Mesenteric fat pad (tissue), 1 donor: ENCODE data around the gene PKD2L2. TPM values are rescaled to one million over a fixed set of nuclear protein-coding genes. Genes with fewer than 3 reads are reported as not detected.
"Not testable (repeated sequence)": the region's sequence is repeated elsewhere in the genome, so short reads cannot be mapped to it uniquely, and the experiment has no call there.

ENCODE experiments used
- DNase-seq: peaks from one replicate; pipeline ENCODE4 v3.0.0-alpha.2; 2020; ENCODE audit warnings: low spot score
- long read RNA-seq: library from polyadenylated mRNA; unstranded; transcript quantifications from one replicate; pipeline ENCODE4 v2.0.0, GENCODE V29; 2020
- total RNA-seq: library from RNA; stranded (reverse); fragmentation: NEBNext Ultra II Directional; extraction: Animal tissue kit (Norgen Biotek cat#: 25700); gene quantifications from one replicate; pipeline ENCODE4 v1.2.1, GENCODE V29; 2021
- donor health status: DM: yes; HTN: yes; CAD: no.

PKD2L2 gene
- total RNA-seq: not detected
- long read RNA-seq, partial matches to known transcripts: 0 of 8 reads
- long read RNA-seq, other reads (novel, unspliced or antisense): 8 of 8 reads

DNA sequence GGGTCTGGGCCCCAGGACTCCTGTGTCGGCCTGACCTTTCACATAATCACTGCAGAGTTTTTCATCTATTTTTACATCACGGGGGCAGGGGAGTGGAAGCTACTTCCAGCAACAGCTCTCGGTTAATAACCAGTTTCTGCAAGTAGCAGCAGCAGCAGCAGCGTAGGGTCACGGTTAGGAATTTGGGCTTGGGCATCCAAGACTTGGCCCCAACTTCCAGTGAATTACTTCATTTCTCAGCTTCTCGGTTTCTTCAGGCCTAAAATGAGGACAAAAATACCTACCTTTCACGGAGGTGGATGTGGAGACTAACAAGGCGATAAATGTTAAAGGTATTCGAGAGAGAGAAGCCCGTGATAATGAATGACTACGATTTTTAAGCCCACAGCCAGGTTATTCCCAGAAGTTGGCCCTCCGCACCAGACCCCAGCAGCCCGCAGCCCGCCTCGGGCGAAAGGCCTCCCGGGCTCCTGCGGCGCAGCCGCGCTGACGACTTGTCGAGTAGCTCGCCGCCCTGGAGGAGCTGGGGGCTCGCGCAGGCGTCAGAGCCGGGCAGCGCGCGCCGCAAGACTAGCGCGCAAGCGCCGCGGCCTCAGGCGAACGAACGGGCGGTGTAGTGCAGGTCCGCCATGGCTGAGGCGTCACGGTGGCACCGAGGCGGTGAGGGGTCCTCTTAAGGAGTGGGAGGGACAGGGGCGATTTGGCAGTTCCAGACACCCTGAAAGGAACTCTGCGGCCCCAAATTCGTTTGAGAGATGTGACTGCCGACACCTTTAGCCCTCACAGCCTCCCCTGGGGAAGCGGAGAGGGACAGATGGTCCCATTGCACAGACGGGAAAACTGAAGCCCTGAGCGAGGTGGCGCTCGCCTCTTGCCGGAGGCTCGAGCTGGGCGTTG lies at the start of gene PKD2L2:
Gene PKD2L2, plus strand, starts transcription at position 595 of the 897 bp plus-strand sequence. Its CDS starts 35 bp downstream, at position 630.
- DNase-seq: peak; percentile 94

DNA sequence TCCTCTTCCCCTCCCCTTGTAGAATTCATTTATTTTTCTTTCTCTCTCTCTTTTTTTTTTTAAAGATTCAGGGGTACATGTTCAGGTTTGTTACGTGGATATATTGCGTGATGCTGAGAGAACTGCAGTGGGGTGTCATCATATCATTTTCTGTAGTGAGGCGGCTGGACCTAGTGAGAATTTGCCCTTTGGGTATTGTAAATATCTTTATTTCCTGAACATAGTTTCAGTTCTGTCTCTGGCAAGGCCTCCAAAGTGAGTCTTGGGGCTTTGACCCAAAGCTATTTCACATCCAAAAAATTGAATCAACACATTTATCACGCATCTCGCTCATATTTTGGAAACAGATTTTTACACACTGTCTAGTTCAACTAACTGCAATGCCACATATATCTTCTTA lies 47.0 kb upstream of the PKD2L2 start:
- no peak for DNase-seq

DNA sequence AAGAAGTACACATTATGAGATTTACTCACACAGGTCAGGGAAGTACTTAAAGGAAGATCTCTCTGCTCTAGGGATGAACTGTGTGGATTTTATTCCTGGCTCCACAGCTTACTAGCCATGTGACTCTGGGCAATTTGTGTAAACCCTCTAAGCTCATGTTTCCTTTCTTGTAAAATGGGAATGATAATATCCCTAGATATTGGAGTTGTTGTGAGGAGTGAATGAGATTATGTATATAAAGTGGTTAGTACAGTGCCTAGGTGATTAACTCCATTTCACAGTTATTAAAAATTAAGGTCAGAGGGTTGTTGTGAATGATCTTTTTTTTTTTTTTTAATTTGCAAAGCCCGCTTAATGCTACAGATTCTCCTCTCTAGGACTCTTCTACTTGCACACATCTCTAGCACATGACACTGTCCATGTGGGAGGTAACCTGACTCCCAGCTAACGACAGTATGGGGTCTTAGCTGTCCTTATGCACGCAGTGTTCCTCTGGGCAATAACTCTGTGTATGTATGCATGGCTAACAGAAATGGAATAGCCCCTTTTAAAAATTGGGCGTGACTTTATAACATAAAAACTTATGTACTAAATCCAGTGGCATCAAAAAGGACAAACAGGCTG lies 45.5 kb upstream of the PKD2L2 start:
- DNase-seq: no peak

DNA sequence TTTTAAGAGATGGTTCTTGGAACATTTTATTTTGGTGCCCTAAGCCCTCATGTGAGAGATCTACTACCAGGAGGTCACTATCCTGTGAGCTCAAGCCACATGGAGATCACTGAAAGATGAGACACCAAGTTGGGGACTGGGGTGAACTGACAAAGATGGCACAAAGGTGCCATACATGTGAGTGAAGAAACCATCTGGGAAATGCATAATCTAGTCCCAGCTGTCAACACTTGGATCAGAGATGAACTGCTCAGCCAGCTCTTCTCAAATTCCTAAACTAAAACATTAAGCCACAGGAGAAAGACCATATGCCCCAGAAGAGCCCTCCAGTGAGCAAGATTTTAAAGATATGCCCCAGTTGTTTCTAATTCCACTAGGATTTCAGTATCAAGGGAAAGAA lies 43.8 kb upstream of the PKD2L2 start:
- no peak for DNase-seq

DNA sequence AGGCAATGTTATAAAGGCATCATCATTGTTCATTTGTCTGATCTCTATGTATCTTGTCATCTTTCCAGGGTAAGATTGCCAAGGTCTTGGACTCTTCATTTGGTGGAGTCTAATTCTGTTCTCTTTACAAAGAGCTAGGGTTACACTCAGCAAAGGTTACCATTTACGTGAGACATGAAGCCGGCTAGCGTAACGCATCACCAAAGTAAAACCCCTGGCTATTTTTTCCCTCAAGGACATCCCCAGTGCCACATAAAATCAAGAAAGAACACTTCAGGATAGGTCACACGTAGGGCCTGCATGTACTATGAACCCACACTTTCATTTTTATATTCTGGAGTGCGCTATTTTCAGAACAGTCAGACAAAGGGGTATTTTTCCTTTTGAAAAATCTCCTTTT lies 41.6 kb upstream of the PKD2L2 start:
- no peak for DNase-seq

DNA sequence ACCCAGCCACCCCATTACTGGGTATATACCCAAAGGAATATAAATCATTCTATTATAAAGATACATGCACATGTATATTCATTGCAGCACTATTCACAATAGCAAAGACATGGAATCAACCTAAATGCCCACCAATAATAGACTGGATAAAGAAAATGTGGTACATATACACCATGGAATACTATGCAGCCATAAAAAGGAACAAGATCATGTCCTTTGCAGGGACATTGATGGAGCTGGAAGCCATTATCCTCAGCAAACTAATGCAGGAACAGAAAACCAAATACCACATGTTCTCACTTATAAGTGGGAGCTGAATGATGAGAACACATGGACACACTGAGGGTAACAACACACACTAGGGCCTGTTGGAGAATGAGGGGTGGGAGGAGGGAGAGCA lies 36.1 kb upstream of the PKD2L2 start:
- not testable (repeated sequence) for DNase-seq

DNA sequence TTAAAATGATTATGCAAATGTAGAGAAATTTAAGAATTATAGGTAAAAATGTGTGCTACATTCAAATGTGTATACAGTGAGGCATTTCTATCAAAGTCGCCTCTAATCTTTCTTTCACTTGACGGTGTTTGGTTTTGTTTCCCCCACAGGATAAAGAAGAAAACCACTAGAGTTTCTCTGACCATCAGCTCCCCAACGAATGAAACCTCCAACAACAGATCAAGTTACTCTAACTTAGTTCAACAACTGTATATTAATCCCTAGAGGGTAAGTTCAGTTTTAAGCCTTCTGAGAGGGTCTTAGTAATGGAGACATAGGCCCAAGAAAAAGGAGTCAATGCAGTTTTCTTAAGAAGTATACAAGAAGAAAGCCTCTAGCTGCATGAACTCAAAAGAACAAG lies 33.1 kb upstream of the PKD2L2 start:
- DNase-seq: no peak

DNA sequence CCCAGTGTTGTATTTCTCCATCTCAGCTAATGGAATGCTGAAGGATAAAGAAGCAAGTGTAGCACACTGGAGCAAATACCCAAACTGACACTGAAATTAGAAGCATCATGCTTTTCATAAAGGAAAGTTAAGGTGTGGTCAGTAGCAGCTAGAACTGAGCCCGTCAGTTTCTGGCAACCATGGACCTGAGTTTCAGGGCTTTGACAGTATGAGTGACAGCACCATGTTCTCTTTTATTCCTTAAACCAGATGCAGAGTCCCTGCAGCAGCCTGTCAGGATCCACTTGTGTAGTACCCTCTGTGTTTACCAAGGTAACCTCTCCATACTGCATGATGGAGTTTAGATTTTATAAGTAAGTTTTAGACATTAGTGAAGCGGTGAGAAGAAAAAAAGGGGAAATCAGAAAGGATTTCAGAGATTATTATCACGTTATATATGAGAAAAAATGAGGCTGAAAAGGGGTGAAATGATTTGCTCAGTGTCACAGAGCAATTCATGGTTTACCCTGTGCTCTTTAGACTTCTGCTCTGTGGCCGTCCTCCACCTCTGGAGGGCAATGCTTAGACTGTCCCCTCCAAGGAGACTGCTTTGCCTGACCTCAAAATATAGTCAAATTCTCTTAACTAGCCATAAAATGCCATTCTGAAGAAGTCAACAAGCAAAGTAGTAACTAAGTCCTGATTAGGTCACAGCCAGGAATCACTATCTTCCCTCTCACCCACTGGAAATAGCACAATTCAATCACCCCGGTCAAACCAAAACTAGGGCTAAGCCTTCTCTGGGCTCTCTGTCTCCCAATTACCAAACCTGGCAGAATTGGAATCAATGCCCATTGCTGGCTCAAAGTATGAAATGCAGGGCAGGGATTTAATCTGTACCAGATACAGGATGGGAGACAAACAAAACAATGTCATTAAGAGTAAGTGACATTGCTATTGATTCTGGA lies 32.1 kb upstream of the PKD2L2 start:
- DNase-seq: no peak

DNA sequence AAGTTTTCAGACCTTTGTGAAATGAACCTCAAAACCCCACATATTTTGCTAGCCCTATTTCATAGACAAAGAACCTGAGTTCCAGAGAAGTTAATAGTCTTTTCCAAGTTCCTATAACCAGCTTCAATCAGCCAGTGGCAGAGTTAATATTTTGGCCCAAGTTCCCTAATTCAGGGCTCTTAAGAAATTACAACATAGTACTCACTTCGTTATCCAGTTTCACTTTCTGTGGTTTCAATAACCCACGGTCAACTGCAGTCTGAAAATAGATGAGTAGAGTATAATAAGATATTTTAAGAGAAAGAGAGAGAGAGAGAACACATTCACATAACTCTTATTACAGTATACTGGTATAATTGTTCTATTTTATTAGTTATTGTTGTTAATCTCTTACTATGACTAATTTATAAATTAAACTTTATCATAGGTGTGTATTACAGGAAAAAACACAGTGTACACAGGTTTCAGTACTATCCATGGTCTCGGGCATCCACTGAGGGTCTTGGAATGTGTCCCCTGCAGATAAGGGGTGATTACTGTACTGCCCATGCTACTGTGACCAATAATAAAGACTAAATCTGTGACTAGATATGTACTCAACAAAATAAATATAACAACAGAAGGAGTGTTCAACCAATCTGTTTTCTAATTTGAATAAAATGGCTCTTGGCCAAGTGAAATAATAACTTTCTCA lies 30.9 kb upstream of the PKD2L2 start:
- no peak for DNase-seq

DNA sequence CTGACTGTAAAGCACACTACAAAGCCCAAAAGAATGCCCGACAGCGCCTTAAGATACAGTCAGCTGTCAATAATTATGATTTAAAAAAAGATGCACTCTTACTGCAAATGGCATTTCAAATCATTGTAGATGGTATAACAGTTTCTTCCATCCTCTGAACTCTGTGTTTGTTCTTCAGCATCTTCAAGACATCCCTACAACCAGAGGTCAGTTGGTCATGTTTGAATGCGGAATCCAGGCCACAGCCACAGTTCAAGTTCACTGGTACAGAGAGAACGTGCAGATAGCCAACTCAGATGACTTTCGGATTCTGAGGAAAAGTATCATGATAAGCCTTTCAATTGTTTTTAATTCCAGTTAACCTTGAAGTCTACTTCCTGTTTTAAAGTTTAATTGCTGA lies 30.3 kb upstream of the PKD2L2 start:
- no peak for DNase-seq

DNA sequence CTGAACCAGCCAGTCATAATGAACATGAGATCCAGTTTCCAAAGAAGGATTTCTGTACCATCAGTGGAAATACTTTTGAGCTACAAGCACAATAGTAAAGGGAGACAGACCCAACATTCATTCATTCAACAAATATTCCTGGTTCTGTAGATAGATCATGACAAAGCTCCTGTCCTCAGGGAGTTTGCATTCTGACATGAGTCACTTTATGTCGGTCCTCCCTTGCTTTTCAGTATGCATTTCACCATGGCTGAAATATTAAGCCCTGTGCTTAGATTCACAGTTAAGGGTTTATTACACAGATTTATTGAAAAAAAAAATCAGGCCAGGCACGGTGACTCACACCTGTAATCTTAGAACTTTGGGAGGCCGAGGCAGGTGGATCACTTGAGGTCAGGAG lies 27.0 kb upstream of the PKD2L2 start:
- no peak for DNase-seq

DNA sequence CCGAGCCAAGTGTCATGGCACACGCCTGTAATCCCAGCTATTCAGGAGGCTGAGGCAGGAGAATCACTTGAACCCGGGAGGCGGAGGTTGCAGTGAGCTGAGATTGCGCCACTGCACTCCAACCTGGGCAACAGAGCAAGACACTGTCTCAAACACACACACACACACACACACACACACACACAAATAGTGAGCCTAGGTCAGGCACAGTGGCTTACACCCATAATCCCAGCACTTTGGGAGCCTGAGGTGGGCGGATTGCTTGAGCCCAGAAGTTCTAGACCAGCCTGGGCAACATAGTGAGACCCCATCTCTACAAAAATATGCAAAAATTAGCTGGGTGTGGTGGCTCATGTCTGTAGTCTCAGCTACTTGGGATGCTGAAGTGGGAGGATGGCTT lies 25.6 kb upstream of the PKD2L2 start:
- not testable (repeated sequence) for DNase-seq

DNA sequence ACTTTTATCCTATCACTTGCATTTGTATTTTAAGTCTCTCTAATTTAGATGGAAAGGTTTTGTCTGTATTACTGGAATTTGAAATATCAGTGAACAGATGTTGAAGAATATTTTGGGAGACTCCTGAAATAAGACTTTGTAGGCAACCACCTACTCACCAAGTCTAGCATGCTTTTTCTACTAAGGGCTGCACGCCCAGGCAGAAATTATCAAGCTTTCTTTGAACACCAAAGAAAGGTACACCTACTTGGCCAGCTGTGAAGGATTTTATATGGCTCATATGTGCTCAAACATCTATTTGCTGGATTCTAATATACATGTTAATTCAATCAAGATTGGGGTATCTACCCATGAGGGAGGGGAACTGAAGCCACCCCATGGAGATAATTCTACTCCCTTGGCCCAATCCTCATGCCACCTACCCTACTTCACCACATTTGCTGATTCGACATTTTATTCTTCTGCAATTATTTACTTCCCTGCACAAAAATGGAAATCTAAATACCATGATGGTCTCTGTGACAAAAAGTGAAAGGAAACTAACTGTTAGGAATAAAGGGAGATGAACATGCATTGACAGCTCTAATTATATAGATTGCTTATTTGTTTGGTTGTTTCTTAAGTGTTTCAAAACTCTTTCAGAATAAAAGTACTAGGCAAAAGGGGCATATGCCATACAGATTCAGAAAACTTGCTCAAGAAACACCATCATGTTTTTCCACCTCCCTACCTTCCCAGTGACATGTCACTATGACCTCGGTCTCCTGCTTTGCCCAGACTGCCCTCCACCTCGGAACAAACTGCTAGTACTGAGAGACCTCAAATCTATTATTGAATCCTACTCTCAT lies 22.5 kb upstream of the PKD2L2 start:
- no peak for DNase-seq

DNA sequence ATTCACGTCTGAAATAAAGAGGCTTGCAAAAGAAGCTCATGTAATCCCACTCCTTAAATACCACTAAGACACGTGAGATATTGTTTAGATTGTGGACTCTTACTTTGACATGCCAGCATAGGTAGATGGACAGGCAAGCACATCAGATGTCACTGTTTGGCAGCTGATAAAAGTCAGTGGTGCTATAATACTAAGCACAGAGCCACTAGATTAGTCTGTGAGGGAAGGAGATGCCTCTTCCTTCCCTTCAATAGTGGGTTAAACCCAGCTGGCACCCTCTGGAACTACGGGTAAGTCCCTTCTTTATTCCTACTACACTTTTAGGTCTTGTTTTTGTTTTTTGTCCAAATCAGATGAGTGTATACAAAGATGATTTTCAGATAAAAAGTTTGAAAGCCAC lies 21.6 kb upstream of the PKD2L2 start, which contains the start of gene MYOT:
Gene MYOT, plus strand, starts transcription at position 197 of the 400 bp plus-strand sequence. CDS start 2,792 bp downstream, outside the sequence.
- DNase-seq: no peak

DNA sequence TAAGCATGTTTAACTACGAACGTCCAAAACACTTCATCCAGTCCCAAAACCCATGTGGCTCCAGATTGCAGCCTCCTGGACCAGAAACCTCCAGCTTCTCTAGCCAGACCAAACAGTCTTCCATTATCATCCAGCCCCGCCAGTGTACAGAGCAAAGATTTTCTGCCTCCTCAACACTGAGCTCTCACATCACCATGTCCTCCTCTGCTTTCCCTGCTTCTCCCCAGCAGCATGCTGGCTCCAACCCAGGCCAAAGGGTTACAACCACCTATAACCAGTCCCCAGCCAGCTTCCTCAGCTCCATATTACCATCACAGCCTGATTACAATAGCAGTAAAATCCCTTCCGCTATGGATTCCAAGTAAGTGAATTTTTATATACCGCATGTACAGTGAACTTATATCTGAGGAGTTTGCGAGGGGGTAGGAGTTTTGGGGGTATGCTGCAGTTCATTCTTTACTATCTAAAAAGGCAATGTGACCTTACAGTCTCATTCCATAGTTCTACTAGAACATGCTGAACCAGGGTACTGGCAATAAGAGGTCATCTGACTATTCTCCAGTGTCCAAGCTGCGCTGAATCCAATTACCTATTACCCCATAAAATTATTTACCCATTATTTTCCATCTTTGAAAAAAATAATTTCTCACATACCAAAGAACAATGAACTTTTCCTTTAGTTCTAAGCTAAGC lies 18.5 kb upstream of the PKD2L2 start:
- DNase-seq: no peak

DNA sequence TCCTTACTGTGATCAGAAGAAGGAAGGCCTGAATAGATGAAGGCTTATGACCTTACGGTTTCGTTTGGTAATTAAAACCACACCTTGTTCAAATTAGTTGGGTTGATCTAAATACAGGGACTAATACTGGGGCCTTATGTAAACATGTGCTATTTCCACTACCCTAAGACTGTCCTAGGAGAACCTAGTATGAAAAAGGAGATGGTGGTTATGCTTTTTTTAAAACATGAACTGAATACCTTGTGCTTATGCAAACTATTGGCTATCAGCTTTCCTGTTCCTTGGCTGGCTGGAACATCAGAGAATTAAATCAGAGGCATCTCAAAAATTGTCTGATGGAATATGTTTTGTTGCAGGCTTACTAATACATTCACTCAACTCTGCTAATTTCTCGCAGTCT lies 17.7 kb upstream of the PKD2L2 start:
- DNase-seq: no peak

DNA sequence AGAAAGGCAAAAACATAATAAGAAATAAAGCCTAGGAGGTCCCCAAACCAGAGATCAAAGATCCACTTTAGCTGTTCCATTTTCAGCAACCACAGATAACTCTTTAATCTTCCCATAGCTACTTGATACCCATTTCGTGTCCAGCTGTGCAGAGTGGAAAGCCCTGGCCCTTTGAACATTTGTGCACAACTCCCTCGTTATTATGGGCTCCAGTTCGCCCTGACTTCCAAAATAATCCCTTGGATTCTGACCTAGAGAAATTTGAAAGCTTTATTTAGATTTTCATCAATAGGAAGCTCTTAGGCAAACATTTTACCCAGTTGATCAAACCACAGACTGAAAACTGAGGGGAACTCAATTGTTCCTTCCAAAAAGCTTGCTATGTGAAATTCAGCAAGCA lies 16.8 kb upstream of the PKD2L2 start:
- DNase-seq: no peak

DNA sequence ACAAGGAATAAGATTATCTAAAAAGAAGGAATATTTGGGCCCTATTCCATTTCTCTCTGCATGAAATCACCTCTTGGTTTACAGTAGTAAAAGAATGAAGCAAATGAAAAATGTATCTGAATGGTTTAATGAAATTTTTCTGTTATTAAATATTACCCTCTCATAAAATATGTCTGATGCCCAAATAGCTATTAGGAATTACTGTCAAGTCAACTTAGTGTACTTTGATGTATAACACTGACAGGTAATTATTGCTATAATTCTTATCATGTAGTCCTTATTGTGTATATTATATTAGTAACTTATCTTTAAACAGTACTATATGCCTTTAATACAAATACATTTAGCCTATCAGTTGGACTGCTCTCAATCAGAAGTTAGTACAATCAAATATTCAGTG lies 13.2 kb upstream of the PKD2L2 start:
- no peak for DNase-seq

DNA sequence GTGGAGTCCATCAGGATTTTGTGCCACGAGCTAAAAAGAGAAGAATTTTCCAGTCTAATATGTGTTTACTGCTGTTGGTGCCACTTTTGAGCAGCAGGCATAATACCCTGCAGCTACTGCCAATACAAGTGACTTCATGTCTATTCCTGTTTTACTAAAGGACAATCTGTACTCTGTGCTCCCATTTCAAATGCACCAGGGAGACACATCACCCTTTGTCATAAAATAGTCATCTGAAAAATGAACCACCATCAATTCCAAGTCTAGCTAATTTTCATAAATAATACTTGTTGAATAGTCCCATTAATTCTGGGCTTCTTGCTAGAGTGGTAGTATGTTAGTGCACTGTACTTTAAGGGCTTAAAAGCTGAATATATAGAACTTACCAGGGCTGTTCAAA lies 8.9 kb upstream of the PKD2L2 start:
- no peak for DNase-seq
